Adrenal gland (tissue), 12 donors: ENCODE measurements around the gene CDH16. TPM values are rescaled to one million over a fixed set of nuclear protein-coding genes. Genes with fewer than 3 reads are reported as not detected.

Experiments
- DNase-seq, 7 donors: peaks; one replicate each; pipeline ENCODE4 v3.0.0-alpha.2; 2019 to 2020
- H3K27ac ChIP-seq, 5 donors: fragments of 200-600 bp; sonication (generic) in 4 of 5; 1 replicate in 3 of 5; 2 replicates in 2 of 5; pipeline versions ENCODE4 v1.5.1 to v1.8.0; 2016 to 2020; ENCODE audit warnings: mild to moderate bottlenecking in 1 of 5
- H3K27me3 ChIP-seq: fragments of 200-600 bp; 2 replicates; pipeline ENCODE4 v1.8.0; 2021
- H3K36me3 ChIP-seq, 2 donors: fragments of 200-600 bp; replicated peaks in 1 of 2; 1 replicate in 1 of 2; 2 replicates in 1 of 2; pipeline versions ENCODE4 v1.5.1 to v1.8.0; 2018 to 2022
- H3K4me1 ChIP-seq, 2 donors: fragments of 200-600 bp; replicated peaks in 1 of 2; 1 replicate in 1 of 2; 2 replicates in 1 of 2; pipeline versions ENCODE4 v1.5.1 to v1.8.0; 2018 to 2021
- H3K4me3 ChIP-seq, 4 donors: fragments of 200-600 bp; sonication (generic) in 3 of 4; one replicate each; pipeline ENCODE4 v1.5.1; 2016 to 2018
- H3K9me3 ChIP-seq, 3 donors: fragments of 200-600 bp; sonication (generic) in 1 of 3; replicated peaks in 1 of 3; 1 replicate in 2 of 3; 2 replicates in 1 of 3; pipeline versions ENCODE4 v1.5.1 to v1.8.0; 2016 to 2021
- POLR2A ChIP-seq, 2 donors: fragments of 450-650 bp; IDR thresholded peaks; one replicate each; pipeline ENCODE4 v1.6.1; 2017; ENCODE audit warnings: antibody characterized with exemption in 2 of 2, mild to moderate bottlenecking in 2 of 2, moderate library complexity in 1 of 2
- WGBS, 4 donors: extraction: QIAGEN DNeasy Blood & Tissue Kit in 2 of 4; methylation state at CpG; one replicate each; pipeline versions ENCODE4 v1.1.5 to v1.1.7; 2013 to 2017; 5-methylcytosine and 5-hydroxymethylcytosine counted together
- intact Hi-C, 2 donors: fragments of 100-400 bp; cut with DNase I; formaldehyde crosslinking; loops; one replicate each; pipeline versions ENCODE4 v1.14.1 to v1.15.0; 2022 to 2023
- polyA plus RNA-seq, 3 donors: library from polyadenylated mRNA; stranded (reverse); fragments of 200-250 nt in 2 of 3; fragments of 350-450 nt in 1 of 3; fragmentation: Illumina TruSeq in 1 of 3; extraction: RNeasy Lipid Tissue Mini Kit (QIAGEN cat#74804) in 1 of 3; gene quantifications; one replicate each; pipeline ENCODE4 v1.2.3, GENCODE V29; 2013 to 2014
- total RNA-seq, 9 donors: library from RNA; depleted of rRNA in 4 of 9; stranded (reverse); fragments of >200 nt in 4 of 9; fragments of 120-200 nt in 1 of 9; fragmentation: NEBNext Ultra II Directional in 1 of 9; extraction: Animal tissue kit (Norgen Biotek cat#: 25700) in 1 of 9; gene quantifications; one replicate each; pipeline versions ENCODE4 v1.1.0 to v1.2.4, GENCODE V29; 2013 to 2023
- TF ChIP-seq, protein P1 (sequence below), 6 experiments: fragments of 450-650 bp in 4 of 6; fragments of 200-600 bp in 2 of 6; sonication (generic) in 1 of 6; IDR thresholded peaks; 1 replicate in 5 of 6; 2 replicates in 1 of 6; pipeline versions ENCODE4 v1.5.1 to v1.8.0; 2016 to 2021; ENCODE audit warnings: antibody characterized with exemption in 6 of 6, mild to moderate bottlenecking in 2 of 6, moderate library complexity in 1 of 6
- donor health status: healthy with polysubstance abuse.
- donor health status: Bipolar disorder and iron deficiency.
- donor health status: DM: yes; HTN: yes; CAD: no.
- donor health status: DM: no; HTN: no; CAD: no.
- donor health status: DM: no; HTN: no; CAD: no.
- donor health status: DM: yes; HTN: yes; CAD: no.

Gene CDH16
- total and polyA plus RNA-seq, 12 donors, result 0.69 TPM; not detected in 11

DNA sequence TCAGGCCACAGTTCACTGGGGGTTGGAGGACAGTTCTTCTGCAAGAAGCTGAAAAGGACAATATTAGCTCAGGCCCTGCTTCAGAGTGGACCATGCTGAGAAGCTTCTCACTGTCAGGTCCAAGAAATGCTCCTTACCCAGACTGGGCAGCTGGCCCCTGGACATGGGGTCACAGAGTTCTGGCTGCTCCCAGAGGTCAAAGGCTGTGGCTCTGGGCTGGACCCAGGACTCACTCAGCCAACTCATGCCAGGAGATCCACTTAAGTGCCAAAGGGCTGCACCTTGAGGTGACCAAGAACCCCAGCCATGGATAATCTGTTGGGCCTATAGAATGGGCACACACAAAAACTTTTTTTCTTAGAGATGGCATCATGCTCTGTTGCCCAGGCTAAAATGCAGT lies 20.7 kb upstream of the CDH16 start:
- Histone ChIP-seq H3K27me3 (no peaks in the 10 kb centered on the region), H3K27ac (no peak overlapping the region), H3K9me3 (no peaks in the 10 kb centered on the region), H3K4me3 (no peak overlapping the region), H3K36me3 (peaks cover 0 to 68% of the 10 kb centered on the region in 2 donors), H3K4me1 (peaks cover 13 to 29% of the 10 kb centered on the region in 2 donors)
- no peak for DNase-seq
- TF ChIP-seq, protein P1, sequence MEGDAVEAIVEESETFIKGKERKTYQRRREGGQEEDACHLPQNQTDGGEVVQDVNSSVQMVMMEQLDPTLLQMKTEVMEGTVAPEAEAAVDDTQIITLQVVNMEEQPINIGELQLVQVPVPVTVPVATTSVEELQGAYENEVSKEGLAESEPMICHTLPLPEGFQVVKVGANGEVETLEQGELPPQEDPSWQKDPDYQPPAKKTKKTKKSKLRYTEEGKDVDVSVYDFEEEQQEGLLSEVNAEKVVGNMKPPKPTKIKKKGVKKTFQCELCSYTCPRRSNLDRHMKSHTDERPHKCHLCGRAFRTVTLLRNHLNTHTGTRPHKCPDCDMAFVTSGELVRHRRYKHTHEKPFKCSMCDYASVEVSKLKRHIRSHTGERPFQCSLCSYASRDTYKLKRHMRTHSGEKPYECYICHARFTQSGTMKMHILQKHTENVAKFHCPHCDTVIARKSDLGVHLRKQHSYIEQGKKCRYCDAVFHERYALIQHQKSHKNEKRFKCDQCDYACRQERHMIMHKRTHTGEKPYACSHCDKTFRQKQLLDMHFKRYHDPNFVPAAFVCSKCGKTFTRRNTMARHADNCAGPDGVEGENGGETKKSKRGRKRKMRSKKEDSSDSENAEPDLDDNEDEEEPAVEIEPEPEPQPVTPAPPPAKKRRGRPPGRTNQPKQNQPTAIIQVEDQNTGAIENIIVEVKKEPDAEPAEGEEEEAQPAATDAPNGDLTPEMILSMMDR (IDR thresholded peaks at IDR 0.05), result no peak
- TF ChIP-seq POLR2A (IDR thresholded peaks at IDR 0.05), result no peak
- intact Hi-C loops, result no loop called here

DNA sequence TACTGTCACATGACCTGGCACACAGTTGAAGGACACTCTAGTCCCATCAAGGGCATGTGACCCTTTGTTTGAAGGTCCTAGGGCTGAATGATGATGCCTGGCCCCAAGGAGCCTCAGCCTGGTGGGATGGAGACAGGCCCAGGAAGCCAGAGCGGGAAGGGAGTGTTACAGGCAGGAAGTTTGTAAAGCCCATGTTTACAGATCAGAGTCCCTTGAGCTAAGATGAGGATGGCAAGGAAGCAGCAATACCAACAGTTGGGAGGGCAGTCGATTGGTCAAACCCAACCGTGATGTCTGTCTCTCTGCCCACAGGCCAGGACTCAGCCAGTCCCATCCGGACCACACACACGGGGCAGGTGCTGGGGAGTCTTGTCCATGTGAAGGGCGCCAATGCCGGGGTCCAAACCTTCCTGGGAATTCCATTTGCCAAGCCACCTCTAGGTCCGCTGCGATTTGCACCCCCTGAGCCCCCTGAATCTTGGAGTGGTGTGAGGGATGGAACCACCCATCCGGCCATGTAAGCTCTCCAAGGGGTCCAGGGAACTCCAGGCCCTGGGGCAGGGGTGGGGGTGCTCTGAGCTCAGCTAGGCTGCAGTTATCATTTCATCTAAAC lies 19.1 kb upstream of the CDH16 start:
- Histone ChIP-seq H3K27me3 (no peaks in the 10 kb centered on the region), H3K9me3 (no peaks in the 10 kb centered on the region), H3K27ac (no peak overlapping the region), H3K36me3 (peaks cover 0 to 53% of the 10 kb centered on the region in 2 donors), H3K4me1 (peaks cover 20 to 37% of the 10 kb centered on the region in 2 donors), H3K4me3 (no peak overlapping the region)
- no peak for TF ChIP-seq POLR2A (IDR thresholded peaks at IDR 0.05)
- TF ChIP-seq, protein P1 (IDR thresholded peaks at IDR 0.05), result no peak
- 91 to 96% (median 92%) methylated on average over 5 to 10 of the region's 10 CpGs for WGBS, 4 donors
- DNase-seq, result no peak
- intact Hi-C loops, result no loop called here

DNA sequence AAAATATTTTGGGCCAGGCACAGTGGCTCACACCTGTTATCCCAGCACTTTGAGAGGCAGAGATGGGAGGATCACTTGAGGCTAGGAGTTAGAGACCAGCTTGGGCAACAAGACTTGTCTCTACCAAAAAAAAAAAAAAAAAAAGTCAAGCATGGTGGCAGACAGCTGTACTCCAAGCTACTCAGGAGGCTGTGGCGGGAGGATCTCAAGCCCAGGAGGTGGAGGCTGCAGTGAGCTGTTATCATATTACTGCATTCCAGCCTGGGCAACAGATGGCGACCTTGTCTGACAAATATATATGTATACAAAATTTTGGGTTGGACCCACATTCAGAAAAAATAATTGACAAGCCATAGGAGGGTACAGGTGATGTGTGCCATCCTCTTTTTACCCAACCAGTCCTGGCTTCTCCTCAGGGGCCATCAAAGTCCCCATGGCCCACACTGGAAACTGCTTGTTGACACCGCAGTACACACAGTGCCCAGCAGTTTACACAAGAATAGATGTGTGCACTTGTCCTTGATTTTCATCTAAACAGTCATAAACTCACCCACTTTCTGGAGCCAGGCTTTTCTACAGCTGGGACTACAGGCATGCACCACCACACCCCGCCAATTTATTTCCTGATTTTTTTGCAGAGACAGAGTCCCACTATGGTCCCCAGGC lies 18.3 kb upstream of the CDH16 start:
- no peak for DNase-seq
- Histone ChIP-seq H3K36me3 (peaks cover 0 to 45% of the 10 kb centered on the region in 2 donors), H3K4me1 (peaks cover 20 to 42% of the 10 kb centered on the region in 2 donors), H3K9me3 (no peaks in the 10 kb centered on the region), H3K27me3 (no peaks in the 10 kb centered on the region), H3K4me3 (no peak overlapping the region), H3K27ac (peak overlapping the region in 2 of 5 donors; percentile 85 to 92)
- intact Hi-C loops, result no loop called here
- 77 to 91% (median 88%) methylated on average over 4 of the region's 4 CpGs for WGBS, 4 donors
- TF ChIP-seq, protein P1 (IDR thresholded peaks at IDR 0.05), result no peak
- TF ChIP-seq POLR2A (IDR thresholded peaks at IDR 0.05), result no peak

DNA sequence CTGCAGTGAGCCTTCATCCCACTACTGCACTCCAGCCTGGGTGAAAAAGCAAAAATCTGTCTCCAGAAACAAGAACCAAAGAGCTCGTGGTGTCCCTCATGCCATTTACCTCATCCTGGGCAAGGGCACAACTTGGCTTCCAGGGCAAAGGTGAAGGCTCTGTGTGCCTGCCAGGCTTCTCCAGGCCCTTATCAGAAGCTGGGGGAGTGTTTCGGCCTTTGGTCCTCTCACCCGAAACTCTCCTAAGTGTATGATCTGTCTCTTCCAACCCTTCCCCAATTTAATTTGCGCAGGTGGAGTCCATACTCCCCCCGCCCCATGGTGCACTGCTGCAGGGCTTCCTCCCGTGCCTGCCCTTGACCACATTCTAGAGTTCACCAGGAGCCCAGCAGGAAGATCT lies 17.8 kb upstream of the CDH16 start:
- 35 to 78% (median 54%) methylated on average over 6 of the region's 6 CpGs for WGBS, 4 donors
- no peaks in the 10 kb centered on the region for H3K27me3 ChIP-seq
- no peak for TF ChIP-seq POLR2A (IDR thresholded peaks at IDR 0.05)
- TF ChIP-seq, protein P1 (IDR thresholded peaks at IDR 0.05), result no peak
- no peaks in the 10 kb centered on the region for H3K9me3 ChIP-seq
- peaks cover 0 to 39% of the 10 kb centered on the region in 2 donors for H3K36me3 ChIP-seq
- peak in 2 of 7 donors; percentile 29 to 37 for DNase-seq
- H3K4me3 ChIP-seq, result peak overlapping the region in 1 of 4 donors; percentile 80
- intact Hi-C loops, result no loop called here
- peak overlapping the region in 3 of 5 donors; percentile 85 to 97 (median 92) for H3K27ac ChIP-seq
- H3K4me1 ChIP-seq, result peaks cover 20 to 42% of the 10 kb centered on the region in 2 donors
